ENCODE measurements around the gene SIRT7.

SIRT7 gene

DNA sequence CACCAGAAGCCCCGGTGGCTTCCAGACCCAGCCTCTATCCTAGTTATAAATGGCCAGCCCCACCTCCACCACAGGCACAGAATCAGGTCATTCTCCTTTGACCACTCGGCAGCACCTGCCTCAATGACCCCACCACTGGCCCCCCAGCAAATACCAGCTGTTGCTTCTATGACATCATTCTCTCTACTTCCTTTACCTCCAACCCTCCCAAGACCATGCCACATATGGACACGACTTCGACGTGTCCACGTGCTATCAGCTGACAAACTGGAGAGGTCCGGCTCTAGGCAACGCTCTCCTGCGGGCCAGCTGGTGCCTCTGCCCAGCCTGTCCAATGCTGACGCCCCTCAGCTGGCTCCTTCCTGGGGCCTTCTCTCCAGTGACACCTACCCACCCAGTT lies 32.5 kb downstream of the SIRT7 start:
- no peak for DNase-seq

DNA sequence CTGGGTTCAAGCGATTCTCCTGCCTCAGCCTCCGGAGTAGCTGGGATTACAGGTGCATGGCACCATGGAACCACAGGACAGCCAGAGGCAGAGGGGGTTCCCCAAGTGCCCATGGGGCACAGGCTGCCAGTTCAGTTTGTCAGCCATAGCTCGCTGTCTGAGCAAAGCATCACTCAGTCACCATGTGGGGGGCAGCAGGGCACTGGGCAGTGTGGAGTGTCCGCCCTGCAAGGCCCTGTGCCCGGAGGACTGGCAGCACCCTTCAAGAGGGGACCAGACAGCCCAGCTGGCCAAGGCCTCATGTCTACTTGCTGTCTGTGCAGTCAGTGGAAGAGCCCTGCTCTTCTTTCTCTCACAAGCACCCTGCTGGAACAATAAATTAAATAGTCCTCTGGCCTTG lies 33.0 kb downstream of the SIRT7 start:
- DNase-seq, result no peak

DNA sequence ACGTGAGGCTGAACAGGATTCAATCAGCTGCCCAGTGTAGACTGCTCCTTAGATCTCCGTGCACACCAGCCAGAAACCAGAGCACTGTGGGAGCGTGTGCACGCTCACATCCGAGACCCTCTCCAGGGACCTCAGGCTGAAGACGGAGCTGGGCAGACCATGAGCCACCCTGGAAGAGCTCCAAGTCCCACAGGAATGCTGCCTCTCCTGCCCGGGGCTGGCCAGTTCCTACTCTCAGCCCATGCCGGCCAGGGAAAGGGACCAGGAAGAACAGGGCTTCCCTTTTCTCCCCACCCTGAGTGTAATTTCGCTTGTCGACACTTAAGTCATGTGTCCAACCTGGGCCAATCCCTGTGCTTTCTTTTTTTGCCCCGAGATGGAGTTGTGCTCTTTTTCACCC lies 33.5 kb downstream of the SIRT7 start:
- DNase-seq, result no peak

DNA sequence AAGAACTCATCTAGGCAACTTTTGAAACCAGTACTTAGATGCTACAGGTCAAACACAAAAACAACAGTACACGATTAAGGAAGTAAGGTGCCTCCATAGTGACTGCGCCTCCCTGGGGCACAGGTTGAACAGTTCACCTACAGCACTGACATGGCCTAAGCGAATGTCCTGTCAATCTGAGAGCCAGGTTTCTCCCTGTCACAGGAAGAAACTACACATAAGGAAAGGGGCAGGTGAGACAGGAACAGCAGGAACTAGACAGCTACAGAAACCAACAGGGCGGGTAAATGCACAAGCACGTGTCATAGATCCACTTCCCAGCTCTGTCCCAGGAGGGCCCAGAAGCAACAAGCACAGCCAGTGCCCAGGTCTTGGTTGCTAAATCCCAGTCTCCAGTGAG lies 38.9 kb downstream of the SIRT7 start:
- no peak for DNase-seq

DNA sequence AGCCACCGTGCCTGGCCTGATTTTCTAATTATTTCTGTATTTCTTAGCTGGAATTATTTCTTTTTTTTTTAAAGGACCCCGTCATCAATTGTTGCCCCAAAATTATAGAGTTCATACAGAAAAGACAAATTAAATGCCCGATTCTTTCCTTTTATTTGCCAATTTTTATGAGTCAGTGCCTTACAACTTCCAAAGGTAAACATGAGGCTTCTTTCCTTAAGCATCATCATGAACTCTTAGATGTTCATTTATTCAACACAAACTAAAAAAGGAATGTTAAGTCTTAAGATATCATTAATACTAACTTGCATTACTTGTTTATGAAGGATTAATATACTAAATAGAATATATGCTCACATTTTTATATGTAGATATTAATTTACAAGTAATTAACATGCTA lies 39.7 kb downstream of the SIRT7 start:
- no peak for DNase-seq

DNA sequence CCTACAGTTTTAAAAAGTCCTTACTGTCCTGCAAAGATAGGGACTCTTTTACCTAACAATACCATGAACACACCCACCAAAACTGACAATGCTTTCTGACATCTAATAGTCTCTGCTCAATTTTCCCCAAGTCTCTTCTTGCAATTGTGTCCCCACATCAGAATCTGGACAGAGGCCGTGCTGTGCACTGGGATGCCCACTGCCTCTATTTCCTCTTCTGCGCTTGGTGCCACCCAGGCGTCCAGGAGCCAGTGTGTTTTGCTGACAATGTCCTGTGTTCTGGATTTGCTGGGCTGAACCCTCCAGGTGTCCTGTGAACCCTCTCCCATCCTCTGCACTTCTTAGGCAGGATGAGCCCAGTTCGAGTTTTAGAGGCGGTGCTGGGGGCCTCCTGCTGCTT lies 40.4 kb downstream of the SIRT7 start:
- DNase-seq, result no peak

DNA sequence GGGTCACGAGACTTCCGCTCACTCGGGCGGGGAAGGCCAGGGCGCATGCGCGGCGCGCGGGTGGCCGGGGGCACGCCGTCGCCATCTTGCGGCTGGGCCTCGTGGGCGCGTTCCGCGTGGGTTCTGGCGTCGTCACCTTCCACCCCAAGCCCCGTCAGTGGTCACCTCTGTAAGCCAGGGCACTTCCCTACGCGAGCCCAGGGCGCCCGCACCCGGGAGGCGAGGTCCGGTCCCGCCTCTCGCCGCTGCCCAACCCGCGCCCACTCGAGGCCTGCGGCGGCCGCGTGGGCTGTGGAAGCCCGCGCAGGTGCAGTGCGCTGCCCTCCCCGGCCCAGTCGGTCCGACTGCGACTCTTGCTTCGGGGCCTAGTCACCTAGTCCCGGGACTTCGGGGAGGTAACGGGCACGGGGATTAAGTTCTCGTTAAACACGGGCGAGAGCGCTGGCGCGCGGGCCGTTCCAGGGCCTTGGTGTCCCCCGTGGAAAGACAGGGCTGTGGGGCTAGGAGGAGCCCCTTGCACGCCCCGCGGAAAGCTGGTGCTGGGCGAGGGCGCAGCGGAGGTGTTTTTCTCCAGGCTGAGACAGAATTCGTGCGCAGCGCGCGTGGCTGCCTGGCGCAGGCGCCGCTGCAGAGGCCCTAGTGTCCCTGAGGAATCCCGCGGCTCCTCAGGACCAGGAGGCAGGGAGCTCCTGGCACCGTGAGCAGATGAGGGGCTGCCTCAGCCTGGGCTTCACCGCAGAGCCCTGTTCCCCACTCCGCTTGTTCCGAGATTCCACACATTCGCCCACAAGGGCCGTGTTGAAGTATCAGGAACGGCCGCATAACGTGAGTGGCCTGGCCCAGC lies 46.4 kb downstream of the SIRT7 start:
- peak; percentile 92 to 96 (median 94) for DNase-seq

DNA sequence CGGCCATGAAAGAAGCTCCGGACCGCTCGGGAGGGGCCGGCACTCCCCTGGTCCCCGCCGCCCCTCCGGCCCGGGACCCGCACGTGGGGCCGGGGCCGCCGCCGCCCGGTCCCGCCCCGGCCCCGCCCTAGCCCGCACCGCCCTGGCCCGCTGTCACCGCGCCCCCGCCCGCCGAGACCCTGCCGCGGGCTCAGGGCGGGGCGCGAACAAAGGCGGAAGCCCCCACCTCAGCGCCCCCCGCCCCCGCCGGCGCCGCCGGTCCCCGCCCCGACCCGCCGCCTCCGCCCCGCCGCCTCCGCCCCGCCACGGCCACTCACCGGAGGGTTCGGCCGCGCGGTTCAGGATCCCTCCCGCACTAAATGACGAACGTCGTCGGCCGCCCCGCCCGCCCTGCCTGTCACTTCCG lies 47.0 kb downstream of the SIRT7 start, which contains the start of gene ARHGDIA:
ARHGDIA (minus strand) TSS at position 357 of the 406 bp plus-strand sequence. CDS start 1,407 bp downstream, outside the sequence.
- no peak for DNase-seq

DNA sequence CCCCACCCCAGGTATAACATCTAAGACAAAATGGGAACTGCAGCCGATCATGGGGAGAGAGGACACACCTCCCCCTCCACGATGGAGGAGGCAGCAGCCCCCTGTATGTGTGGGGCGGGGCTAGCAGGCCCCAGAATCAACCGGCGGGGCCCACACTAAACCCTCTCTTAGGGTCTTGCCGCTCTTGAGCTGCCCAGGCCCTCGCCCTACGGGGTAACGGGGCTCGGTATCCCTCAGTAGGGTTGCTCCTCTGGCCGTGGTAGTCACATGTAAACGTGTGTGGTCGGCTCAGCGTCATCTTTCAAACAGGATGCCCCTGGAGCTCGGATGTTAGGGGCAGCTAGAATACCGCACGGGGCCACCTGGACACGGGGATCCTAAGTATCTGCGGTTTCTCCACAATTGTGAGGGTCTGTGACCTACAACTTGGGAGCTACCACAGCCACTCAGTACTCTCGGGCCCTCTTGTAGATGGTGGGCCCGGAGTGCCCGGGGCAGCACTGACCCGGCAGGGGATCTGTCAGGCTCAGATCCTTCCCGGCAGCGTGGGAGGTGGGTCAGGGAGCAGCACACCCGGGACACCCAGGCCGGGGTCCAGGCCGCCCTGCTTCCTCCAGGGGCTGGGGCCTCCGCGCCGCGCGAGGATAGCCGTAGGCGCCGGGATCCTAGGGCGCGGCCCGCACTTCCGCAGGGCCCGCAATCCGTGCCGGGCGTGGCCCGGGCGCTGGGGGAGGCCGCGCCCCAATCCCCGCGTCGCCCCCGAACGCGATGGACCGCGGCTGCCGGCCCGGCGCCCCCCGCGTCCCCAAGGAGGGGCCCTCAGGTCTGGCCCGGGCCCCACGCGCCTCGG lies 47.6 kb downstream of the SIRT7 start:
- DNase-seq, result peak in 3 of 5 donors; percentile 25 to 71 (median 42)

DNA sequence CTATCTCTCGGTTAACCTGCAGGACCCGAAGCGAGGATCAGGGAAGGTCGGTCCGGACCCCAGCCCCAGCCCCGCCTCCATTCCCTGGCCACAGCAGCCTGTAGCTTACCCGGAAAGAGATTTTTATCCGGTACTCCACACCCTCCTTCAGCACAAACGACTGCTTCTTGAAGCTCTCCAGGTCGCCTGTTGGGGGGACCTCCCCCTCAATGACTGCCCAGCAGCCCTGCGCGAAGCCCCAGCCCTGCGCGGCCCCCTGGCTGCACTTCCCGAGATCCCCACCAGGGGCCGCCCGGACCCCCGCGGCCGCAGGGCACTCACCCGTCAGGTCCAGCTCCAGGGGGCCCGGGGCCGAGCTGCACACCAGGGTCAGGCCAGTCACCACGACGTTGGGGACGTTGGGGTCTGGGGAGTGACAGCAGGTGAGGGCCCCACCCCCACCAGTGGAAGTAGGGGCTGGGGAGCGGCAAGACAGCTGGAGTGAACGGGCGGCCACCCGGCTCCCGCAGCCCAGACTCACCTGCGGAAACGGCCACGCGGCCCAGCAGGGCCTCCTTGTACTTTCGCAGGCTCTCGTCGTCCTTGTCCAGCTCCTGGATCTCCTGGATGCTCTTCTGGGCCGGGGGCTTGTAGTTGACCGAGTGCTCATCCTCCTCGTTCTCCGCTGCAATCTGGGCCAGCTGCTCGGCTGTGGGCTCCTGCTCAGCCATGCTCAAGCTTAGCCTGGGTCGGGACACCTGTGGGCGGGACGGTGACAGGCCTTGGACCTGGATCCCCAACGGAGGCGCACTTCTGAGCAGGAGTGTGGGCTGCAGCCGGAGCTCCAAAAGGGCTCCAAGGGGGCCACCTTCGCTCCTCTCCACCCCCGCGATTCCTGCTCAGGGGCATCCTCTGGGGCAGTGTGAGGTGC lies 48.5 kb downstream of the SIRT7 start:
- peak in 1 of 5 donors; percentile 33 for DNase-seq

DNA sequence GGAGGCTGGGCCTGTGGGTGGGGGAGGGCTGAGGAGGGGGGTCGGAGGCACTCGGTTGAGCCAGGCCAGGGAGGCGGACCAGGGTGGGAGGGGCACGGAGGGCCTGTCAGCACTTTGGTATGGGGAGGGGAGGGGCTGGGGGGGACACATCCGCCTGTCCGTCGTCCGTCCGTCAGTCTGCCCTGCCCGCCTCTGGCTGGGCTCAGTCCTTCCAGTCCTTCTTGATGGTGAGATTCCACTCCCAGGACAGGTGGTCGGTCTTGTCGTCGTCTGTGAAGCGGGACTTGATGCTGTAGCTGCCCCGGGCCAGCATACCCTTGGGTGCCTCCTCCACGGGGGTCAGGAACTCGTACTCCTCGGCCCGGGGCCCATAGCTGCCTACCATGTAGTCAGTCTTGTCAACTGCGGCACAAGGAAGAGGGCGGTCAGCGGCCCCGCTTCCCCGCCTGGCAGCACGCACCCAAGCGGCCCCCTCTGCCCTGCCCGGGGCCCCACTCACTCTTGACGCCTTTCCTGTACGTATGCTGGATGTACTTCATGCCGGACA lies 49.2 kb downstream of the SIRT7 start:
- no peak for DNase-seq

DNA sequence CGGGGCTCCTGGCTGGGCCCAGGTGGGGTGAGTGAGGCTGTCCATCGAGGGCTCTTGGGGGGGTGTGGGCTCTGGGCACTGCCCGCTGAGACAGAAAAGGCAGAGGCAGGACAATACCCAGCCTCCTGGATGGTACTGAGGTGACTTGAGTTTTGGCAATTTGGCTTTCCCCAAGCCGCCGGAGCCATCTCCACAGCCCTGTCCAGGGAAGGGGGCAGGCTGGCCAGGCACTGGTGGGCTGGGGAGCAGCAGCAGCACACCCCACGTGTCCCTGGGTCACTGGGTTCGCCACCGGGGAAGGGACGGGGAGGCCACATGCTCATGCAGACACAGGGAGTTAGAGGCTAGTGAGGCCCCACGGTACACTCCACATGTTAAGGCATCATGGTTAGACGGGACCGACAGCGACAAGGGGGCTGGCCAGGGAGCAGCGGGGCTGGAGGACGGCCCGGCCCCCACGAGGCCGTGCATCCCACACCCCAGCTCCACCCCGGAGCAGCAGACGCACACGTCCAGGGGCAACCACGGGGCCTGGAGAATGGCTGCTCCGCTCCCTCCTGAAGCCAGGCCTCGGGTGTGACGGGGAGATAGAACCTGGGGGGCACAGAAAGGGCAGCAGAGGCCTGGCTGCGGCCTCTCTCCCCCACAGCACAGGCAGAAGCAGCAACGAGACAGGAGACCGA lies 49.8 kb downstream of the SIRT7 start:
- no peak for DNase-seq

DNA sequence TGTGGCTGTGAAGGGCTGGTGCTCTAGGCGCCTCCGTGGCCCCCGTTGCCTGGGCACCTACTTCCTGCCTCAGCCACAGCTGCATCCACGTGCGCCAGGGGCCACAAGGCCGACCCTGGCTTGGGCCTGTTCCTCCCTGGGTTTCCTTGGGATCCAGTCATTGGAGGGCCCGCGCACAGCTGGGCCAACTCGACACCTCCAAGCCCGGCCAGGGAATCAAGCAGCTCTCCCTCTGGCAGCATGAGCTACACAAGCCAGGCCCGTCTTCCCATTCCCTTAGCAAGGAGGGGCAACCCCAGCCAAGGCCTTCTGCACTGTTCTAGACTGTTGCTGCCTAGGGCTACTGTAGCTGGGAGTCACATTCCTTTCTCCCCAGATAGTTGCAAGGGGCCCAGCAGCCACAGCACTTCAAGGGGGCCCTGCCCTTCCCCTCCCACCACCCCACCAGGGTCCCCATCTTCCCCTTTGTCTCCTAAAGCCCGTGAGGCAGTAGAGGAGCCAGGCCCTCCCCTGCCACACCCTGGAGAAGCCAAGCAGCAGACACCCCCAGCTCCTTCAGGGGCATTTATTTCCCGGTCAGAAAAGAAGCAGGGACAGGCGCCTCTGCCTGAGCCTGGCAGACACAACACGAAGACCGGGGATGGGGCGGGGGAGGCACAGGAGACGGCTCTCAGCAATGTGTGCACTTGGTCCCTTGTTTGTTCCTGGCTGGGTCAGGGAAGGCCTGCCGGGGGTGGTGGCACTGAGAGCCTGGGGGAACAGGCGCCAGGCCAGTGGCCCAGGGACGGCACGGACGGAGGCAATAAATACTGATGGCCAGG lies 50.6 kb downstream of the SIRT7 start:
- no peak for DNase-seq

DNA sequence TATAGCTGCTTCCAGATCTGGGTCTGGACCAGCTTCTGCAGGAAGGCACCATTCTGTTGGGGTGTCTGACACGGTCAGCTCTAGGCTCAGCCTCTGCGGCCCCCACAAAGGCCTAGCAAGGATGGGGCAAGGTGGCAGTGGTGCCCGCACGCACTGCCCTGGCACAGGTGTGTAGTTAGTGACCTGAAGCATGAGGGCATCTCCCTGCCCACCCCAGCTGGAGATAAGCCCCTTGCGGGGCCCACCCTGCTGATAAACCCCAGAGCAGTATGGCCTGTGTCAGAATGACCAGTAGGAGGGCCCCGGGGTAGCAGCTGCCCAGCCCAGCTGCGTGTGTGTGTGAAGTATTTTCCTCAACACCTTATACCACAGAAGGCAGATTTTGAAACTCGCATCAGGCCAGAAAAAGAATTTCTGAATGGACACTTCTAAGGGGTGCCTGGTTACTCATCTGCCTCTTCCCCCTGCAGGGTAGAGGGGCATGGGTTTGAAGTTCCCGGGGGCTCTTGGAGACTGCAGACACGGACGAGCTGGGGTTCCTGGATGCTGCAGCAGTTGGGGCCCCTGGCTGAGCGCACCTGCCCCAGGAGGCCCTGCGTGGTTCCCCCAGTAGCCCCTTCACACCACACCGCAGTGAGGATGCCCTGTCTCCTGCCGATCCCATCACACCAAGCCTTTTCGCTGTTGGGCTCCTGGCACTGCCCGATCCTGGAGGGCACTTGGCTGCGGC lies 51.4 kb downstream of the SIRT7 start:
- DNase-seq, result no peak

DNA sequence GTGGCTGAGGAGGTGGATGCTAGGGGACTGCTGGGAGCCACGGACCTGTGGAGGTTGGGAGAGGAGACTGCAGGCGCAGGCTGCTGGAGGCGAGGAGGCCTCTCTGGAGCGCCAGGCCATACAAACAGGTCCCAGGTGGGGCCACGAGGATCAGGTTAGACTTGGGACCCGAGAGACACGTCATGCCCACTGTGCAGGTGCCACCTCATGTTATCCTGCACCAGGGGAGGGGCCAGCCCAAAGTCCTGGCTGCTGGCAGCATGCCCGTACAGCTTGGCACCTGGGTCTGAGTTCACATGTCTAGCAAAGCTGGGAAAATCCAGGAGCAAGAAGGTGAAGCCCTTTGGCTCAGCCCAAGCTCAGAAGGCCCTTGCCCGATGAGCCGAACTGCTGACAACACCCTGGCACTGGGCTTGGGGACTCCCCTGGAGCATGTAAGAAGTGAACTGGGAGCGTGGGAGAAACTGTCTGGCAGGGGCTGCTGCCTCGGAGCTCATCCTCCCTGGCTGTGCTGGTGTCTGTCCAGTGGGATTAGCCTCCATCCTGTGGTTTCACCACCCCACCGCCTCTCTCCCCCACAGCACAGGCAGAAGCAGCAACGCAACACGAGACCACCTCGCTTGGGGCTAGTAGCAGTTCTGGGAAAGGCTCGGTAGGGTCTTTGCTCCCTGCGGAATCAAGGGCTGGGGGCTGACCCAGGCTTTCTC lies 52.1 kb downstream of the SIRT7 start:
- DNase-seq, result no peak

DNA sequence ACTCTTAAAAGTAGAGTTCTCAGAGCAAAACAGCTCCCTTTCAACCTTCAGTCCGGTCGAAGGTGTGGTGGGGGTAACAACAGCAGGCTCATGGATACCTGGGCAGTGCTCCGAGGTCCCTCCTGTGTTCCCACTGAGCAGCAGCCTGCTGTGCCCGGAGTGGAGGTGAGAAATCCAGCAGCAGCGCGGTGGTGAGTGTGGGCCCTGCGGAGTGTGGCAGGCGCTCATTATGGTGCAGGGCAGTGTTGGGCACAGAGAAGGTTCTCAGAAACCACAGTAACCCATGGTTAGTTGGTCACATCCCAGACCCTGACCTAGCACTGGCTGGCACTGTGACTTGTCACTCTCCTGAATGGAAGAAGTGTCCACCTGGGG lies 52.6 kb downstream of the SIRT7 start:
- no peak for DNase-seq

DNA sequence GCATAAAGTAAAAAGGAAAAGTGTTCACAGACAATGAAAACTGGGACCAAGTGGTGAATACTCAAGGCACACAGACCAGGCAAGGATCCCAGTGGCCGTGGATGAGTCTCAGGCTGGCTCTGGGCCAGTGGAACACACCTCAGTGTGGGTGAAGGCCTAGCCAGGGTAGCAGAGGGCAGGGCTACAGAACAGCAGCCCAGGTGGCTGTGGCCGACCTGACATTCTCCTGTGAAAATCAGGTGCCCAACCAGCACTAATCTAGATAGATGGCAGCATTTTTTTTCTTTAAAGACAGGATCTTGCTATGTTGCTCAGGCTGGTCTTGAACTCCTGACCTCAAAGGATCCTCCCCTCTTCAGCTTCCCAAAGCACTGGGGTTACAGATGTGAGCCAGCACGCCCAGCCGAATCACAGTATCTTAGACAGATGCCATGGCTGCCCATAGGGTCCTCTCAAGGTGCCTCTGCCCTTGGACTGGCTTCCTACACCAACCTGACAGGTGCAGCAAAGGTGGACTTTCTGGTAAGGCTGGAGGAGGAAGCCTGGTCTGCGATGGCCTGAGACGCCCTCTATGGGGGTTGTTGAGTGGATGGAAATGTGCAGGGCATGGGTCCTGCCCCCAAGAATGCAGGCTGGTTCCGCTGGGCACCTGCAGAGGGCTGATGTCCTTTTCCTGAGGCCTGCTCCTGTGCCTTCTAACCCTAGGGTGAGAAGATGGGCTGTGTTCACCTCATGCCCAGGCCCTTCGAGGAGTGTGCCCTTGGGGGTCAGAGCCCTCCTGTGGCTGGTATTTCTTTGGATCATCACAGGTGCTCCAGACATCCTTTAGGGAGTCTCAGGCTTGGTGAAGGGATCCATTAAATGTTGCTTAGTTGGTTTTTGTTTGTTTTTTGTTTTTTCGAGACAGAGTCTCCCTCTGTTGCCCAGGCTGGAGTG lies 53.9 kb downstream of the SIRT7 start:
- no peak for DNase-seq

DNA sequence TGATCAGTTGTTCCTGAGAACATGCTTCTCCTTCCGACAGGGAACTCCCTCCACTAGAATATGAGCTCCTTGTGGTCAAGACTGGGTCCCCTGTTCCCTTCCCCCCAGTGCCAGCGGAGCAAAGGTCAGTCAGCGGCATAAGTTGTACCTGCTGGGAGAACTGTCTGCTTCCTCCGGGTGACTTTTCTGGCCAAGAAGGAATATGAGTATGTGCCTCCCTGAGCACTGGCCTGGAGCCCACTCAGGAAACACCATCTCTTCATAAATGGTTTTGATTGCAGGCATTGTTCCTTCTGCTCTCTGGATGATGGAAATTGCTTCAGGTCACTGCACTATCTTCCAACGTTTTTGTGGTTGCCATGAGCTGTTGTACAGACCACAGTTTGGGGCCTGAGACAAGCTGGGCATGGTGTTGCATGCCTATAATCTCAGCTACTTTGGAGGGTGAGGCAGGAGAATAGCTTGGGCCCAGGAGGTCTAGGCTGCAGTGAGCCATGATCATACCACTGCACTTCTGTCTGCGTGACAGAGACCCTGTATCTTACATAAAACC lies 54.8 kb downstream of the SIRT7 start:
- no peak for DNase-seq

Measured in T-helper 1 cell (primary cell).